NOMO-1 (cell line): ENCODE measurements around the gene PCSK1N.
"Not testable (repeated sequence)": the region's sequence is repeated elsewhere in the genome, so short reads cannot be mapped to it uniquely, and the experiment has no call there.

ENCODE experiments used
- DNase-seq, 2 experiments: peaks; one replicate each; lab custom pipeline; 2025; ENCODE audit not compliant: unreplicated experiment in 2 of 2; lab: John Stamatoyannopoulos, UW

Gene PCSK1N, protein sequence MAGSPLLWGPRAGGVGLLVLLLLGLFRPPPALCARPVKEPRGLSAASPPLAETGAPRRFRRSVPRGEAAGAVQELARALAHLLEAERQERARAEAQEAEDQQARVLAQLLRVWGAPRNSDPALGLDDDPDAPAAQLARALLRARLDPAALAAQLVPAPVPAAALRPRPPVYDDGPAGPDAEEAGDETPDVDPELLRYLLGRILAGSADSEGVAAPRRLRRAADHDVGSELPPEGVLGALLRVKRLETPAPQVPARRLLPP

DNA sequence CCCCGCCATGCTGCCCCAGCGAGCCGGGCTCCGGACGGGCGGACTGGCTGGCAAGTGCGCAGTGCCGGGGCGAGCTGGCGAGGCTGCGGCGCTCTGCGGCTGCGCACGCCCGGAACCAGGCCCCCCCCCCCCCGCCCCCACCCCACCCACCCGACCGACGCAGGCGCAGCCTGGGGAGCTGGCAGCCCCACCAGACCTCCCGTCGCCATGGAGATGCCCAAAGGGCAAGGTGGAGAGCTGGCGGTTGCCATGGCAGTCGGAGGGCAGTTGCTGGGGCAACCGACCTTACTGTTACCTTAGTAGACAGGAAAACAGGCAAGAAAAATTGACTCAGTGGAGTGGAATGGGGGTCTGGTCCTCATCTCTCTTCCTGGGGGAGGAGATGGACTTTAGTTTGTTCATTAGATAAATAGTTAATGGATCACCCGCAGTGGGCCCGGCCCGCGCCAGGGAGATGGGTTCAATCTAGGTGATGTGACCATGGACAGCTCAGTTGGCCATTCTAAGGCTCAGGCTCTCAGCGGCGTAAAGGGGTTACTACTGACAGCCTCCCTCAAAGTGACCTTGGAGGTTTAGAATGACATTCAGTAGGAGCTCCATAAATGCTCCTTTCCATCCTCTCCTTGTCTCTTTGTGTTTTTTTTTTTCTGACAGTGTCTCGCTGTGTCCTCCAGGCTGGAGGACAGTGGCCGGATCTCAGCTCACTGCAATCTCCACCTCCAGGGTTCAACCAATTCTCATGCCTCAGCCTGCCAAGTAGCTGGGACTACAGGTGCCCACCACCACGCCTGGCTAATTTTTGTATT is at the start of gene PCSK1N:
TSS of gene PCSK1N (minus strand) at position 87 of the 806 bp plus-strand sequence. CDS start at position 9, 78 bp downstream.
- DNase-seq: no peak

DNA sequence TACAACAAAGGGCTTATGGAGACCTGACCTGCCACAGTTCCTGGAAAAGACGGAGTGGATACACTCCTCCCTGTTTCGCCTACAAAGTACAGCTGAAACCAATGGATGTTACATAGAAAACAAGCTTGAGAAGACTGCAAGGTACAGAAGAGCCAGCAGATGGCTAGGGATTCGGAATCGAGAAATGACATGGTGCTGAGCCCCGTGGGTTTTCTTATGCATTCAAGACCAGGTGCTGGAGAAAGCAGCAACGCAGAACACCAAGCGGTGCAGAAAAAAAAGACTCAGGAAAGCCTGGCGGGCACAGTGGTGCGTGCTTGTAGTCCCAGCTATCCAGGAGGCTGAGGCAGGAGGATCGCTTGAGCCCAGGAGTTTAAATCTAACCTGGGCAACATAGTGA is 48.3 kb upstream of the PCSK1N start:
- DNase-seq: no peak

DNA sequence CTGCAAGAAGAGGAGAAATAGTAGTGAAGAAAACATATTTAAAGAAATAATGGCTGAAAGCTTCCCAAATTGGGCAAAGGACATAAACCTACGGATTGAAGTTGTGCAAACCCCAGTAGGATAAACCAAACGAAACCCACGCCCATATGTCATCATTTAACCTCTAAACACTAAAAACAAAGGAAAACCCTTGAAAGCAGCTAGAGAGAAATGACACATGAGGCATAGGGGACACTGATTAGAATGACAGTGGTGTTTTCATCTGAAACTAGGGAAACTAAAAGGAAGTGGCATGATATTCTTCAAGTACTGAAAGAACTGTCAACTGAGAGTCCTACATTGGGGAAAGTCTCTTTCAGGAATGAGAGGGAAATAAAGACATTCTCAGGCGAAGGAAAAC is 41.5 kb upstream of the PCSK1N start:
- DNase-seq: not testable (repeated sequence)

DNA sequence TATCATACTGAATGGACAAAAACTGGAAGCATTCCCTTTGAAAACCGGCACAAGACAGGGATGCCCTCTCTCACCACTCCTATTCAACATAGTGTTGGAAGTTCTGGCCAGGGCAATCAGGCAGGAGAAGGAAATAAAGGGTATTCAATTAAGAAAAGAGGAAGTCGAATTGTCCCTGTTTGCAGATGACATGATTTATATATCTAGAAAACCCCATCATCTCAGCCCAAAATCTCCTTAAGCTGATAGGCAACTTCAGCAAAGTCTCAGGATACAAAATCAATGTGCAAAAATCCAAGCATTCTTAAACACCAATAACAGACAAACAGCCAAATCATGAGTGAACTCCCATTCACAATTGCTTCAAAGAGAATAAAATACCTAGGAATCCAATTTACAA is 36.6 kb upstream of the PCSK1N start:
- not testable (repeated sequence) for DNase-seq

DNA sequence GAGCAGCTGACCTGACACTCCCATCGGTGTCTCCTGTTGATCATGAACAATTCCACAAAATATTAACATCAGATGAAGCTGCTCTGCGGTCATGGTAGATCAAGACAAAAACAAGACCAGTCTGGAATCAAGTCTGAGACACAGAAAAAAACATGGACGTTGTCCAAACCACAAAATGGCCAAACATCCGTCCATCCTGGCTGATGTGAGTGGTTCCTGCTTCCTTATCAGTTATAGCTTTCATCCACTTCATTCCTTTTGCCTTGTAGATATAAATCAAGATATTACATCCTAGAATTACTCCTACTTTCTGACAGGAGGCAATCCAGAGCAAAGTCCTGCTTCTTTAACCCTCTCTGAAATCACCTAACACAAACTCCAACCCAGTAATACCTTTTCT is 28.8 kb upstream of the PCSK1N start:
- DNase-seq: no peak

DNA sequence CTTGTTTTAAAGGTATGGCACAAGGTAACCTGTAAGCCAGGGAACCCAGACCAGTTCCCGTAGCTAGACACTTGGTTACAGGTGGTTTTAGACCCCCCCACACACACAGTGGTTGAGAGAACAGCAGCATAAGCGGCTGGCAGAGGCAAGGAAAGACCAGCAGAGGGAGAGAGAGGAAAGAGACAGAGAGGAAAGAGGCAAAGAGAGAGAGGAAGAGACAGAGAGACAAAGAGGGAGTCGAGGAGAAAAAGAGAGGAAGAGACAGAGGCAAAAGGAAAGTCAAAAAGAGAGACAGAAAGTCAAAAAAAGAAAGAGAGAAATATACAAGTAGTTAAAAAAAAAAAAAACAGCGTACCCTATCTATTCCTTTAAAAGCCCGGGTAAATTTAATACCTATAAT is 19.5 kb upstream of the PCSK1N start:
- no peak for DNase-seq

DNA sequence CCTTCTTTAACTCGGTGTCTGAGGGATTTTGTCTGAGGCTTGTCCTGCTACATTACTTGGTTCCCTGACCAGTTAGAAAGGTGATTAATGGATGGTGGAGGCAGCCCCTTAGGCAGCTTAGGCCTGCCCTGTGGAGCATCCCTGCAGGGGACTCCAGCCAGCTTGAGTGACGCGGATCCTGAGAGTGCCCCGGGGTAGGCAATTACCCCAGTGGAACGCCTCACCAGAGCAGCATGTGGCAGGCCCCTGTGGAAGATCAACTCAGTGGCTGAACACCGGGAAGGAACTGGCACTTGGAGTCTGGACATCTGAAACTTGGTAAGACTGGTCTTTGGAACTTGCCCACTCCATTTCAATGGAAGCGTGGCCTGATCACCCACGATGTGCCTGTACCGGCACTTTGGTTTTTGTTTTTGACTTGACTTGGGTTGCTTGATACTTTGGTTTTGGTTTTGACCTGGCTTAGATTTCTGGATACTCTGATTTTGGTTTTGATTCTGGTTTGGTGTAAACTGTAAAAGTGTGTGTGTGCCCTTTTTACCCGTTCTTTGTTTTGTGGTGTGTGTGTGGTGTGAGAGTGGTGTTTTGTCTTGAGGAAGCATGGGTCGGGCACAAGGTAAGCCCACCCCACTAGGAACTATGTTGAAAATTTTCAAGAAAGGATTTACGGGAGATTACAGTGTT is 18.9 kb upstream of the PCSK1N start:
- DNase-seq: not testable (repeated sequence)

DNA sequence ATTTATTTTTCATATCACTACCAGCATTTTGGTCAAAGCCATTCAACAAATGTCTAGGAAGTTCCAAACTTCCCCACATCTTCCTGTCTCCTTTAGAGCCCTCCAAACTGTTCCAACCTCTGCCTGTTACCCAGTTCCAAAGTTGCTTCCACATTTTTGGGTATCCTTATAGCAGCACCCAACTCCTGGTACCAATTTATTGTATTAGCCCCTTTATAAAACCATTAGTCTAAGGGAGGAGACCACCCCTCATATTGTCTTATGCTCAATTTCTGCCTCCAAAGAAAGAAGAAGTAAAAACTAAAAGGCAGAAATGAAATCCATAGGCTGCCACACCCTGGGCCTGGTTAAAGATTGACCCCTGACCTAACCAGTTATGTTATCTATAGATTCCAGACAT is 18.1 kb upstream of the PCSK1N start:
- DNase-seq: not testable (repeated sequence)

DNA sequence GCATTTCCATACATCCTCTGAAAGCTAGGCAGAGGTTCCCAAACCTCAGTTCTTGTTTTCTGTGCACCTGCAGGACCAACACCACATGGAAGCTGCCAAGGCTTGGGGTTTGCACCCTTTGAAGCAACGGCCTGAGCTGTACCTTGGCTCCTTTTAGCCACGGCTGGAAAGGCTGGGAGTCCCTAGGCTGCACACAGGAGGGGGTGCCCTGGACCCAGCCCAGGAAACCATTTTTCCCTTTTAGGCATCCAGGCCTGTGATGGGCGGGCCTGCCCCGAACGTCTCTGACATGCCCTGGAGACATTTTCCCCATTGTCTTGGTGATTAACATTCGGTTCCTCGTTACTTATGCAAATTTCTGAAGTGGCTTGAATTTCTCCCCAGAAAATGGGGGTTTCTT is 17.4 kb upstream of the PCSK1N start:
- no peak for DNase-seq

DNA sequence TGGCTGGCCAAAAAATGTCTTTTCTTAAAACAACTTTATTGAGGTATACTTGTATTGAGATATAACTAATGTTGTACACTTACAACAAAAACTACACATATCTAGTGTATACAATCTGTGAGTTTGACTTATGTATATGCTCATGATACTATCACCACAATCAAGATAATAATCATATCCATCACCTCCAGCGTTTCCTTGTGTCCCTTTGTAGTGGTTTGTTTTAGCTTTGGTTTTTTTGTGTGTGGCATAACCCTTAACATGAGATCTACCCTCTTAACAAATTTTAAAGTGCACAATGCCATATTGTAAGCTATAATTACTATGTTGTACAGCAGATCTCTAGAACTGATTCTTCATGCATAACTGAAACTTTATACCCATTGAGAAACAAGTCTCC is 13.4 kb upstream of the PCSK1N start:
- no peak for DNase-seq

DNA sequence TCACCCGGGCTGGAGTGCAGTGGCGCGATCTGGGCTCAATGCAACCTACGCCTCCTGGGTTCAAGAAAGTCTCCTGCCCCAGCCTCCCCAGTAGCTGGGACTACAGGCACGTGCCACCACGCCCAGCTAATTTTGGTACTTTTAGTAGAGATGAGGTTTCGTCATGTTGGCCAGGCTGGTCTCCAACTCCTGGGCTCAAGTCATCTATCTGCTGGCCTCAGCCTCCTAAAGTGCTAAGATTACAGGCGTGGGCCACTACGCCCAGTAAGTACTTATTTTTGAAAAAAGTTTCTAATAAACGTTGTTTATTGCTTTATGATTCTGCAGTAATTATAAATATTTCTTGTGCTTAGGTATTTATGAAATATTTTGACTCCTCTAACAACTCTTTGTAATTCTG is 4.3 kb upstream of the PCSK1N start:
- no peak for DNase-seq

DNA sequence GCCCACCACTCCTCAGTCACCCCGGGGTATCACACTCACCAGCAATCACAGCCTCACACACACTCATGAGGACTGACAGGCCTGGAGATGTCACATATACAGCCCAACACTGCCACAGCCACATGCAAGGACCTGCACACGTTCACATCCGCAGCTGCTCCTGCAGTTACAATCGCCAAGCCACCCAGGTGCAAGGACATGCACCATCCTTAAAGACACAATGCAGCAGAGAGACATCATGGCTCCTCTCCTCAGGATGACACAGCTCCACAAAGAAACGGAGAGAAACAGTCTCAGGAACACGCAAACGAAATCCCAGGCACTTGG is 1.1 kb downstream of the PCSK1N start:
- no peak for DNase-seq

DNA sequence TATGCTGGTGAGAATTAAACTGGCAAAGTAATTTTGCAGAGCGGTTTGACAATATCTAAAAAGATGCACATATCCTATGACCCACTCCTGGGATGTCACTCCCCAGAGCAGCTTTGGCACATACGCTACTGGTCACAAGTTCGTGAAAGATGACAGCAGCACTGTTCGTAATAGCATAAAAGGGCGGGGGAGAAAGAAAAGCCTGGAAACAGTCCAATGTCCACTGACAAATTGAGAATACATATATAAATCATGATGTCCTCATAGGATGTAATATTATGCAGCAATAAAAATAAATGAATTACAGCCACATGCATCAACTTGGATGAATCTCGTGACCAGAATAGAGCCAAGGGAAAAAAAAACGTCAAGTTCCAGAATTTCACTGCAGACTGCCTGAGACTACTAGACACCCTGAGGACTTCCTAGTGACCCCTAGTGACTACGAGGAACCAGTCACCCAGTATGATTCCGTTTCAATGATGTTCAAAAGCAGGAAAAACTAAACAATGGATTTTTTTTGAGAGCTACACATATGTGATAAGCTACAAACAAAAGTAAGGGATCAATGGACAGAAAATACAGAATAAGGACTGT is 1.8 kb downstream of the PCSK1N start:
- no peak for DNase-seq

DNA sequence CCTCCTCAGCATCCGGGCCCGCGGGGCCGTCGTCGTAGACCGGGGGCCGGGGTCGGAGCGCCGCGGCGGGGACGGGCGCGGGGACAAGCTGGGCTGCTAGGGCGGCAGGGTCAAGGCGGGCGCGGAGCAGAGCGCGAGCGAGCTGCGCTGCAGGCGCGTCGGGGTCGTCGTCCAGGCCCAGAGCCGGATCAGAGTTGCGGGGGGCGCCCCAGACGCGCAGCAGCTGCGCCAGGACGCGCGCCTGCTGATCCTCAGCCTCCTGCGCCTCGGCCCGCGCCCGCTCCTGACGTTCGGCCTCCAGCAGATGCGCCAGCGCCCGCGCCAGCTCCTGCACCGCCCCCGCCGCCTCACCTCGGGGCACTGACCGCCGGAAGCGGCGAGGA is 3.5 kb downstream of the PCSK1N start:
- DNase-seq: no peak

DNA sequence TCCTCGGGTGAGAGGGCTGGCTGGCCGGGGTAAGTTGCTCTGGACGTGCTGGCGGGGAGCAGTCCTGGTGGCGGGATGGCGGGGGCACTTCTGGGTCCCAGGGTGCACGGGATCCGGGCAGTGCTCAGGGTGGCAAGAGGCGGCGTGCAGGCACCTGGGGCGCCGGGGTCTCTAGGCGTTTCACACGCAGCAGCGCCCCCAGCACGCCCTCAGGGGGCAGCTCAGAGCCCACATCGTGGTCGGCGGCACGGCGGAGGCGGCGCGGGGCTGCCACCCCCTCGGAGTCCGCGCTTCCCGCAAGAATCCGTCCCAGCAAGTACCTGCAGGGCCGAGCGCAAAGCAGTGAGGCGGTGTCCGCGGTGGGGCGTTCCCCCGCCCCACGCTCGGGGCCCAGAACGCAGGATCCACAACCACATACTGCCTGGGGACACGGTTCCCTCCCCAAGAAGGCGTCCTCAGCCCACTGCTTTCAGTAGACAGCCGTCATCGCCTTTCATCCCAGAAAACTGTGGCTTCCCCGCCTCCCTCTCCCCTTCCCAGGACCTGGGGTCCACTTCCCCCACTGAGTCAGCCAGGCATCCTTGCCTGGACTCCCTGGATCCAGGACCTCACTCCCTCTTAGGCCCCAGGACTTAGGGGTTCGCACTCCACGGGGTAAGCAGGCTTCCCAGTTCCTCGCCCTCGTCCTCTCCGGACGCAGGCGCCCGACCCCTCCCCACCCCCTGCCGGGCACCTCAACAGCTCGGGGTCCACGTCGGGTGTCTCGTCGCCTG is 4.1 kb downstream of the PCSK1N start:
- DNase-seq: no peak

DNA sequence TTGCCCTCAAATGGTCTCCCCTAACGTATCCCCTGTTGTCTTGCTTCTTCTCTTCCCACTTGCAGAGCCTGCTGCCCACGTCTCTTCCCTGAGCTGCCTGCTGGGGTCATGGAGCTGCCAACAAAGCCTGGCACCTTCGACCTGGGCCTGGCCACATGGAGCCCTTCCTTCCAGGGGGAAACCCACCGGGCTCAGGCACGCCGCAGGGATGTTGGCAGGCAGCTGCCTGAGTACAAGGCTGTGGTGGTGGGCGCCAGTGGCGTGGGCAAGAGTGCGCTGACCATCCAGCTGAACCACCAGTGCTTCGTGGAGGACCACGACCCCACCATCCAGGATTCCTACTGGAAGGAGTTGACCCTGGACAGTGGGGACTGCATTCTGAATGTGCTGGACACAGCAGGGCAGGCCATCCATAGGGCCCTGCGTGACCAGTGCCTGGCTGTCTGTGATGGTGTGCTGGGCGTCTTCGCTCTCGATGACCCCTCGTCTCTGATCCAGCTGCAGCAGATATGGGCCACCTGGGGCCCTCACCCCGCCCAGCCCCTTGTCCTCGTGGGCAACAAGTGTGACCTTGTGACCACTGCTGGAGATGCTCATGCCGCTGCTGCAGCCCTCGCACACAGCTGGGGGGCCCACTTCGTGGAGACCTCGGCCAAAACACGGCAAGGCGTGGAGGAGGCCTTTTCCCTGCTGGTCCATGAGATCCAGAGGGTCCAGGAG is 6.2 kb downstream of the PCSK1N start:
- DNase-seq: no peak

DNA sequence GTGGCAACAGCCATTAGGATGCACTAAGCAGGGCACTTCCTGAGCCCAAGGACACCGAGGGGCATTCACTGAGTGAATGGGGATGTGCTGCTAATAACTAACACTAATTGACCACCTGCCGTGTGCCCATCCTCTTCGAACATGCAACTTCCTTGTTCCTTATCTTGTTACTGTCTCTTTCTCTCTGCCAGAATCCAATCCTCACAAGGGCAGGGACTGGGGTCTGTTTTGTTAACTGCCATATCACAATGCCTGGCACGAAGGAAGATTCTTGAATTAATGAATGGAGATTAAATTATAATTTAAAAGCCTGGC is 7.8 kb downstream of the PCSK1N start:
- DNase-seq: no peak

DNA sequence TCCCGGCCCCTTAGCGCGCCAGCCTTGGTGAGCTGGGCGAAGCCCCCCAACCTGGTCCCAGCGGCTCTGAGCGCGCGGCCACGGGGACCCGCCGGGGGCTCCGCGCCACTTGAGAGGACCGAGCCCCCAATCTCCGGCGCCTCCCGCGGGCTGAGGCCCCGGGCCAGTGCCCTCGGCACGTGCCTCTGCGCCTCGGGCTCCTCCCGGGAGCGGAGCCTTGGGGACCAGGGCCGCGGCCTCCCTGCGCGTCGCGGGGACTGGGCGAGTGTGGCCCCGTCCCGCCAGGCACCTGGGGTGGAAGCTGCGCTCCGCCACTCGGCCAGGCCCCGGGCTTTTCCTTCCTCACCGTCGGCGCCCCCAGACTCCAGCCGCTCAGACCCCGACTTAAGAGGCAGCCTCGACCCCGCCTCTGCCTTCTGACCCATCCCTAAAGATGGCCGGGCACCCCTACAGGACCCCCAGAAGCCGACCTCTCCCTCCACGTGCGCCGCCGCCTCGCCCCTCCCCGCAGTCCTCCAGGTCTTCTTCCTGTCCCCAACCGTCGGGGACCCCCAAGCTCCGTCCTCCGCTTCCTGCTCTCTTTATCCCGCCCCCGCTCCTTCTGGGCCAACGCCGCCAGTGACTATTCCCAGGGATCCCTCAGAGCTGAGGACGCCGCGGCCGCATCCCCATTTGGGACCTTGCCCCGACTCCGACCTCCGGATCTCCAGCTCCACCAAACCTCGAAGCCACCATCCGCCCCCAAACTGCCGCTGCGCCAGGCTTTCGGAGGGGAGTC is 8.3 kb downstream of the PCSK1N start:
- no peak for DNase-seq

DNA sequence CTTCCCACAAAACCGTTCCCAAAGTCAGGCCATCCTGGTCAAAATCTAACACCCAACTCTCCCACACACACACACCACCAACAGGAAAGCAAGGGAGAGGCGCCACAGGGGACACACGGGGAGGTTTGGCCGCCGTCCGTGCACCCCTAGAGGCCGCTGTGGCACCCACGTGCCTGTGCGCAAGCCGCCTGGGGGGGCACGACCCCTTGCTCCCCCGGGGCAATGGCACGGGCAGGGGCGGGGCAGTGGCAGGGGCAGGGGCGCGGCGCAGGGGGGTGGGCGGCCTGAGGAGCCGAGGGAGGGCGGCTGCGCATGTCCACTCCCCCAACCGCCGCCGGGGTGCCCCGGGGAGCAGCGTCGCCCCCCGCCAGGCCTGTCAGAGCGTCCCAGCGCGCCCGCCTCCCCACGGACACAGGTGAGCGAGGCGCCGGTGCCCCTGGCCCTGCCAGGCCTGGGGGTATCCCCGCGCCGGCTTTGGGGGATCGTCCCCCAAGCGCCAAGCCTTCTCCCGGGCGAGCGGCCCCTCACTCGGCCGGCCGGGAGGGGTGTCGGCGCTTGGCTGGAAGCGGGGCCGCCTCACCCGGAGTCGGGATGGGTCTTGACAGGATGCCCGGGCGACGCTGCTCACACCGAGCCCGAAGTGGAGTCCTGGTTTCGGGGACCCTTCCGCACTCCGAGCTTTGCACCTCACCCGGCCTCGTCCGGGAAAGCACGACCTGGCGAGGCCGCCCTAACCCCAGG is 9.1 kb downstream of the PCSK1N start, which contains the start of gene ERAS:
TSS of gene ERAS (plus strand) at position 379 of the 741 bp plus-strand sequence. CDS start 2,611 bp downstream, outside the sequence.
- no peak for DNase-seq
